HL-60/S4 (cell line): ENCODE measurements around the gene SUN2.

Experiments
- in situ Hi-C: fragments of 300-500 bp; cut with MboI; formaldehyde crosslinking; loops from 2 replicates; pipeline ENCODE4 v1.14.3; 2022; ENCODE audit warnings: low sequenced_read_pairs

SUN2 gene

GRCh38 chr22:38720350-38720749, 35.4 kb downstream of the SUN2 start:
- in situ Hi-C loops, result no loop called here

- in situ Hi-C loops, result no loop called here
Observed at GRCh38 chr22:38719196-38719595, 36.6 kb downstream of the SUN2 start.

GRCh38 chr22:38718414-38718813, 37.4 kb downstream of the SUN2 start:
- in situ Hi-C loops, result no loop called here

DNA sequence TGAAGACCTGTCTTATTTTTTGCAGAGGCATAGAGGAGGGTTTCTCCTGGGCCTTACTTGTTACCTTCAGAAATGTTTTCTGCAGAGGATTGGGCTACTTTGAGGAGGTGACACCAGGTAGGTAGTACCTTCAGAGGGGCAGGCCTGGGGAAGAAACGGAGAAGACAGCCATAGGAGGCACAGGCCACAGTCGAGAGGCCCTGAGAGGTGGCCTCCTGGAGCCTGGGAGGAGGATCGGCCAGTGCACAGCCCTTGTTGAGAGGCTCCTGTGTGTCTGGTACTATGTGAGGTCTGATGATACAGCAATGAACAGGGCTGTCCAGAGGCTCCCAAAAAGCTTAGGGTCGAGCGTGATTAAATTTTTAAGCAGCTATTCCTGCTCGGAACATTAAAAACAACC, 38.6 kb downstream of the SUN2 start:
- in situ Hi-C loops, result no loop called here

- in situ Hi-C loops, result no loop called here
Observed at GRCh38 chr22:38716826-38717225, 39.0 kb downstream of the SUN2 start.

- in situ Hi-C loops, result no loop called here
Observed at GRCh38 chr22:38716271-38716670, 39.5 kb downstream of the SUN2 start.

GRCh38 chr22:38715852-38716251, 39.9 kb downstream of the SUN2 start:
- in situ Hi-C loops, result no loop called here

DNA sequence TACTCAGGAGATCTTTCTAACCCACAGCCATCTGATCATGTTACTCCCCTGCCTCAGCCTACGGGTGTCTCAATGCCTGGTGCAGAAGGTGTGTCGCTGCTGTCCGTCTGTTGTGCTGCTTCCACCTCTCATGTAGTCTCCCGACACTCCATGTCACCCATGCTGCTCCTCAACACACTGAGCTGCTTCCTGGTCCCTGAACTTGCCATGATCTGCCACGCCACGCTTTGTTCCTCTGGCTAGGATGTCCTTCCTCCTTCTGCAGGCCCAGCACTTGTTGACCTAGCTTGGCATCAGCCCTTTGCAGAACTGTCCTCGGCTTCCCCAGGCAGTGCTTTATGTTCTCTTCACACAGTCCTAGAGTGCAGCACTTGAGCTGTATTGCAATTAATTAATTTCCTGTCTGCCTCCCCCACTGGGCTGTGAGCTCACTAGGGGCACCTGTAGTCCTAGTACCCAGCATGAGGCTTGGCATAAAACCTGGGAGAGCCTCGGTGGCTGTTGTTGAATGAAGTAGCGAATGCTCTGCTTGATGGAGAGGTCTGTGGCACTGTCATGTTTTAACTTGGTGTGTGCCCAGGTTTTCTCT, 40.5 kb downstream of the SUN2 start:
- in situ Hi-C loops, result no loop called here

GRCh38 chr22:38713921-38714320, 41.9 kb downstream of the SUN2 start:
- in situ Hi-C loops, result no loop called here

DNA sequence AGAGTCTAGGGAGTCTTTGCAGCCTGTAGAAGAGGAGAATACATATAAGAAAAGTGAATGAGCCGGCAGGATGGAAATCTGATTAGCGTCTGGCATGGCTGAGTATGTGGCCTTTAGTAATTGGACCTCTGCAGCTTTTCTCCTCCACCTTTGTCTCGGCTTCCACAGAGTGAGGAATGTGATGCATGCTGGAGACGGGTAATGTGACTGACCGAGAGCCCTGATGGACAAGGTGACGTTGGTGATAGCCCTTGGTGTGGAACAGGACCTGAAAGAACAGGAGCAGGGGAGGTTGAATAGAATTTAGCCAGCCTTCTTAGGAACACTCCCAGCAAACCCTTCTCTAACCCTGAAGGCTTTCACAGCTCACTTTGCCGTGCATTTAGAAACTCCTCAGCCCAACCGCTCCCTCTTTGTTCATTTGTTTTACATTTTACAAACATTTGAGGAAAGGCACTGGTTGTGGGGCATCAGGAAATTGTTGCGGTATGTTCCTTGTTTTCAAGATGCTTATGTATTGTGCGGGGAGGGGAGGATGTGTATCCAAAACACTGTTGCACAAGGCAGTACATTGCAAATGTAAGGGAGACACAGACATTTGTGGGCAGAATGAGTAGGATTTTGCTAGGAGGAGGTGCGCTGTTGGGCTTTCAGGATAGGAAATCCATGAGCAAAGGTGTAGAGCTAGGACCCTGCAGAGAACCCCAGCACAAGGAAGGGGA, 43.2 kb downstream of the SUN2 start:
- in situ Hi-C loops, result no loop called here

DNA sequence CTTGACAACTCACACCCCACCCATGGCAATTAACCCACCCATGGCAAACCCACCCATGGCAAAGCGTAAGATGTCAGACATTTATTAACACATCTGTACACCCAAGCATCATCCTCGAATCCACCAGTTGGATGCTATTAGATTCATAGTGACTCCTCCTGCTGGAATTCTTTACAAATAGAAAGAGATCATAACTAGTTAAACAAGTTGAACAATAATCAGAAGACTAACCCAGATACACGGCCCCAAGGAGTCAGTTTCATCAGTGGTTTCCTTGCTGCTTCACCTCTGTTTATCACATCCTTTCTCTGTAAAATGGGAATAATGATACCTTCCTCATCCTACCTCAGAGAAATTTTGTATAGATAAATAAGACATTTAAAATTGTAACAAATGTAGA, 44.9 kb downstream of the SUN2 start:
- in situ Hi-C loops, result no loop called here

DNA sequence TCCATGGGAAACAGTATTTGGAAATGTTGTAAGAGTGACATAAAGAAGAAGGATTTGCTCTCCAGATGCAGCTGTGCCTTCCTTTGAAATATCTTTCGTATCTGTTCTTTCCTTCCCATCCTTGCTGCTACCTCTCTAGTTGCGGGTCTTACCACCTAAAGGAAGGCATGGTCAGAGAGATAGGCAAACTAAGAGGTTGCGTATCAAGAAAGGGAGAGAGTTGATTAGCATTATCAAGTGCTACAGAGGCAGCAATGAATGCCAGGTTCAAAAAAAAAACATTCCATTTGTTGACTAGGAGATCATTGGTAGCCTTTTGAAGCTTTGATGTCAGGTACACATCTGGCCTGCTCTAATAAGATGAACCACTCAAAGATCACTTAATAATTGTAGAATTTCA, 45.4 kb downstream of the SUN2 start:
- in situ Hi-C loops, result no loop called here

GRCh38 chr22:38709306-38709705, 46.5 kb downstream of the SUN2 start:
- in situ Hi-C loops, result no loop called here

- in situ Hi-C loops, result no loop called here
Observed at GRCh38 chr22:38707984-38708383, 47.8 kb downstream of the SUN2 start.

DNA sequence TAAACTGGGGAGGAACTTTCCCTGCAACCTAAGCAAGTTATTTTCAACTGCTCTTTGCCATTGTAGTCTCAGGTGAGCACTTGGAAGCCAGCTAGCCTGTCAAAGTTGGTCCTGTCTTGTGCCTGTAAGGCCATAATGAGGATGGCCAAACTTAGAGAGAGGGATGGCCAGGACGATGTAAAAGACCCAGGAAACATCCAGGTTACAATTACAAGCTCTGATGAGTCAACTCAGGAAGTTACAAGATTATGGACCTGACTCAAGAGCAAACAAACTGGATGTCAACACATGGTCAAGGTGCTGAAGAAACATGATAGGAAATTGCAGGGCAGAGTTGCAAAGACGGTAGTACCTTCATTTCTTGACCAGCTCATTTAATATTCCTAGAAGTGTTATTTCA, 48.5 kb downstream of the SUN2 start:
- in situ Hi-C loops, result no loop called here

- in situ Hi-C loops, result no loop called here
Observed at GRCh38 chr22:38706901-38707195, 49.0 kb downstream of the SUN2 start.

DNA sequence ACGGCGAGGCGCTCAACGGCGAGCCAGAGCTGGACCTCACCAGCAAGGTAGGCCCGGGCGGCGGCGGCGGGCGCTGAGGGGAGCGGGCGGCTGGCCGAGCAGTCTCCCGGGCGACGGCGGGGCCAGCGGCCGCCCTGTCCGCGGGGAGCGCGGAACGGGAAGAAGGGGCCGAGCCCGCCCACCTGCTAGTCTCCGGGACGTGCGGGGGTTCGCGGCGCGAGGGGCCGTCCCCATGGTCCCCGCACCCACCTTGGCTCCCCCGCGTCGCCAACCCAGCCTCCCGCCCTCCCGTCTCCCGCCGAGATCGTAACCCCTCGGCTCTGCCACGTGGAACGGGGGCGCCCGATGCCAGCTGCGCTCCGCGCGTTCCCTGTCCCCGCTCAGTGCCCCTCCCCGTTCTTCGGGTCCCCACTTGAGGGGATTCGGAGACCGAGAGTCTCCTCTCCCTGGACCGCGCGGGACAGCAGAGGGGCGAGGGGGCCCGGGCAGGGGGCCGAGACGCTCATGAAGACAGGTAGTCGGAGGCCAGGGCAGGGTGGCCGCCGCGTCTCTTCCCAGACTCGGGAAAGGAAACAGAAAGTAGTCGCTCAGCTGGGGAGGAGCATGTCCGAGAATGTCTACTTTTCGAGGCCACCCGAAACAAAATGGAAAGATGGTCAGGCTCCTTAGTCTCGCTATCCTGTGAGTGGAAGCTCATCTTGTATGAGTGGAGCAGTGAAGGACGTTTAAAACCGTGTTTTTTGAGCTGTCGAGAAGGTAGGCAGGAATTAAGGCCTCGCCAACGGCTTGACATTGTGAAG, 49.5 kb downstream of the SUN2 start:
- in situ Hi-C loops, result no loop called here

GRCh38 chr22:38705235-38706100, 50.3 kb downstream of the SUN2 start, which contains the start of gene GTPBP1:
GTPBP1 (plus strand) TSS chr22:38705944; CDS start chr22:38705956, 12 bp downstream.
- in situ Hi-C loops, result no loop called here

DNA sequence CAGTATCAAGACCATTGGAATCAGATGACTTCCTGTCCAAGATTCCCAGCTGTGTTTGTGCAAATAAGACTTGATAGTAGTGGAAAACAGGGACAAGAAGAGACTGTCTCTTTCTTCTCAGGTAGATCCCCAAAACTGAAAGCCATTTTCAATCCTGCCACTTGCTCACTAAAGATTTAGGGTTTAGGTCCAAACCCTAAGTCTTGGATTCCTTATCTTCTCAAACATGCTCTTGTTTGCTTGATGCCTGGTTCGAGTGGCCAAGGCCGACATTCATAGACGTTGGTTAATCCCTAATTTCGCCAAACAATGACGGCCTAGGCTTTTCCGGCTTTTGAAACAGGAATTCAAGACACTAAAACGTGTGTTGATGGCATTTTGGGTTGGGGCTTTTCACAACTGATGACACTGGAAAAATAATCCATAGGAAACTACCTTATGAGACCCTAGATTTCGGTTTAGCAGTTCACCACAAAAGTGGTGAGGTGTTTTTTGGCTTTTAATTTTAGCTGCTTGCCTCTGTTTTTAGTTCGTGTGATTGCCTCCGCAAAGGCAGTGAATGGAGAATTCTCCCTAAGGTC, 51.1 kb downstream of the SUN2 start:
- in situ Hi-C loops, result no loop called here

DNA sequence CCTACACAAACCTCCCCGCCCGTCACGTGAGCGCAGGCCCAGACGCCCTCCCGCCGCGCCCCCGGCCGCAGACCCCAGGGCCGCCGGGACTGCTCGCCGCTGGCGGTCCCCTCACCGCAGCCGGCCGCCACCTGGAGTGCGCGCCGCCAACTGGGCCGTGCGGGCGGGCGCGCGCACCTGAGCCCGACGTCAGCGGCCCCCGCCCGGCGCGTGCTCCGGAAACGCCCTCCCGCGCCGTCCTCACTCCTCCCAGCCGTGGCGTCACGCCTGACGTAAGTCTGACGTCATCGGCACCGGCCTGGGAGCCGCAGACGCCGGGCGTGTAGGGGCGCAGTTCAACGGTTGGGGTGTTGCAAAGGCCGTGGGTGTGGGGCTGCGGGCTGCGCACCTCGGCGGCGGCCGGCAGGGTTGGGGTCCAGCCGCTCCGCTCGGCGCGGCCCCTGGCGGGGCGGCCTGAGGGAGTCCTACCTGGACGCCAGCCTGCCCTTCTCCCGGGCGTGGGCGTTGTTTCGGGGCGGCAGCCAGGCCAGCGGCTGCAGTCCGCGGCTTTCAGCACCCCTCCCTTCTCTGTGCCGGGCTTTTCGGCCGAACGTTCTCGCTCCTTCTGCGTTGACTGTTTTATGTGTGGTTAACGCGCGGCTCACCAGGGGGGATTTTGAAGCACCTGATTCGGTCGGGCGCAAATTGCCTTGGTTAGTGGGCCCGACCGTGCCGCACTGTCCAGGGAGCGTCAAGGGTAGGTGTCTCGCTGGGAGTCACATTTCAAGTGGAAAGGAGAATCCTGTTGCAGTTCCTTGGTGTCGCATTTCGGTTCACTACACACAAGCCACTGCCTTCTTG, 54.8 kb downstream of the SUN2 start, which contains the start of gene JOSD1:
Gene JOSD1, minus strand, starts transcription at position 155 of the 840 bp plus-strand sequence. CDS start 956 bp downstream, outside the sequence.
- in situ Hi-C loops, result no loop called here
